GM19043 (cell line): ENCODE measurements around the gene PLEKHO2.
"Not testable (repeated sequence)": the region's sequence is repeated elsewhere in the genome, so short reads cannot be mapped to it uniquely, and the experiment has no call there.

Experiments
- ATAC-seq: cut with Tn5 transposase; IDR thresholded peaks from one replicate; pipeline ENCODE4 v1.9.1; 2021; ENCODE audit warnings: low read depth; ENCODE audit not compliant: unreplicated experiment

Gene PLEKHO2

GRCh38 chr15:64841344-64842095, at the start of gene PLEKHO2:
PLEKHO2 (plus strand) TSS chr15:64841915; CDS start chr15:64842017, 102 bp downstream.
- peak; percentile 54 for ATAC-seq

GRCh38 chr15:64792282-64792681, 49.4 kb upstream of the PLEKHO2 start:
- ATAC-seq, result no peak

GRCh38 chr15:64795299-64795698, 46.4 kb upstream of the PLEKHO2 start:
- not testable (repeated sequence) for ATAC-seq

- ATAC-seq, result not testable (repeated sequence)
Measured at GRCh38 chr15:64795921-64796320, 45.8 kb upstream of the PLEKHO2 start.

- not testable (repeated sequence) for ATAC-seq
Measured at GRCh38 chr15:64798905-64799304, 42.8 kb upstream of the PLEKHO2 start.

- ATAC-seq, result no peak
Measured at GRCh38 chr15:64800476-64800875, 41.2 kb upstream of the PLEKHO2 start.

- ATAC-seq, result no peak
Measured at GRCh38 chr15:64803526-64803925, 38.2 kb upstream of the PLEKHO2 start.

GRCh38 chr15:64804619-64805018, 37.1 kb upstream of the PLEKHO2 start:
- no peak for ATAC-seq

GRCh38 chr15:64806509-64806908, 35.2 kb upstream of the PLEKHO2 start:
- no peak for ATAC-seq

GRCh38 chr15:64807051-64807749, 34.5 kb upstream of the PLEKHO2 start:
- no peak for ATAC-seq

GRCh38 chr15:64807751-64808222, 33.9 kb upstream of the PLEKHO2 start:
- ATAC-seq, result no peak

- ATAC-seq, result no peak
Measured at GRCh38 chr15:64808785-64809453, 32.8 kb upstream of the PLEKHO2 start.

GRCh38 chr15:64809649-64810496, 31.8 kb upstream of the PLEKHO2 start:
- no peak for ATAC-seq

GRCh38 chr15:64810497-64811326, 31.0 kb upstream of the PLEKHO2 start:
- ATAC-seq, result no peak

- peak; percentile 52 for ATAC-seq
Measured at GRCh38 chr15:64813075-64813474, 28.6 kb upstream of the PLEKHO2 start.

- ATAC-seq, result not testable (repeated sequence)
Measured at GRCh38 chr15:64814283-64814682, 27.4 kb upstream of the PLEKHO2 start.

GRCh38 chr15:64814965-64815364, 26.8 kb upstream of the PLEKHO2 start:
- not testable (repeated sequence) for ATAC-seq

- no peak for ATAC-seq
Measured at GRCh38 chr15:64816452-64816851, 25.3 kb upstream of the PLEKHO2 start.

GRCh38 chr15:64824929-64825430, 16.7 kb upstream of the PLEKHO2 start:
- no peak for ATAC-seq
